T-helper 1 cell (primary cell): Measurements from ENCODE around the gene IFT43.

Experiments used
- DNase-seq, 5 donors: peaks; one replicate each; pipeline ENCODE4 v3.0.0-alpha.2; 2012 to 2020
- total RNA-seq, 4 donors: gene quantifications; one replicate each; lab custom pipeline; 2026; lab: John Stamatoyannopoulos, UW

IFT43 gene
- total RNA-seq: 5.5 to 8.0 (median 7.1) reads per million in 4 donors

DNA sequence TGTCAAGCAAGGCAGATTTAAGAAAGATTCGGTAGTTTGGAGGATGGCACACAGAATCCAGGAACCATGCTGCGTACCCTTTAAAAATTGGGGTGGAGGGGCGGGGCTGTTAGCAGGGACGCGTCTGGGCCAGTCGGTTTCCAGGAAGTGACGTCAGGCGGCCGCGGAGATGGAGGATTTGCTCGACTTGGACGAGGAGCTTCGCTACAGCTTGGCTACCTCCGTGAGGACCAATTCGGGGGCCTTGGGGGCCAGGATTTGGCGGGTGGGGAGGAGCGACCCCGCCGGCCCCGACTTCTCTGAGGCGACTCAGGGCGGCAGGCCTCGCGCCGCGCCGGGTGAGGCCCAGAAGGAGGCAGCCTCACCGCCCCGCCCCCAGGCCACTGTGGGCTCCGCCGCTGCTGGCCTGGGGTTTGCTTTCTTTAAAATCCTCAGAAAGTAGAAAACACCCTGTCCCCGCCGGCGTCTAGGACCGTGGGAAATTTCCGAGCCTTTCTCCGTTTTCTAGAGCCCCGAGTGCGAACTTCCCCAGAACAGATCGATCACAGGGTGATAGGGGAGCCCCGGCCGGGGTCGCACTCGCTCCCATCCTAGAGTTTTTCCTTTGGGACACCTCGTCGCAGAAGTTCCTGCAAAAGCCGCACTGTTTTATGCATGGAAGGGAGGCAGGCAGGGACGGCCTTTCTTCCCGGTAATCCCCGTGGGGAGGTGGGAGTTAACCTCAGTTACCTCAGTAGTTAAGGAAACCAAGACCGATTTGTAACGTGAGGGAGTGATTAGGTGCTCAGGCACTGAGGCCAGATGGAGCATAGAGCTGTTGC lies at the start of gene IFT43:
TSS of gene IFT43 (plus strand) at position 146 of the 821 bp plus-strand sequence. CDS start at position 170, 24 bp downstream.
- DNase-seq: peak; percentile 75 to 93 (median 85)

GRCh38 chr14:75939200-75939599 lies 46.4 kb upstream of the IFT43 start:
- no peak for DNase-seq

DNA sequence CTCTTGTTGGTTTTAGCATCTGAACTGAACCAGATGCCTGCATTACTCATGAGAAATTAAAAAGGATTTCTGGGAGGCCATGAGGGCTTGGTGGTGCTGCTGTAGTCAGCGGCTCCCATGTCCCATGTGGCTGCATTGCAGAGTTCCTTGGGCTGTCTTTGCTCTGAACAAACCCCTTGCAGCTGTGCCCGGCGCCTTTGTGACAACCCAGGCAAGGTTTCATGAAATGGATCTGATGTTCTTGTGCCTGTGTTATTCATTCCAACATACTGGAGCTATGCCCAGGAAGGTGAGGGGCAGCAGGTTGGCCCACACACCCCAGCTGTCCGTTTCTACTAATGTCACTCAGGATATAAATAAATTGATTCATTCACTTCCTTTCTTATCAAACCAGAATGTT lies 44.5 kb upstream of the IFT43 start:
- DNase-seq: no peak

GRCh38 chr14:75944607-75945241 lies 40.8 kb upstream of the IFT43 start:
- DNase-seq: no peak

DNA sequence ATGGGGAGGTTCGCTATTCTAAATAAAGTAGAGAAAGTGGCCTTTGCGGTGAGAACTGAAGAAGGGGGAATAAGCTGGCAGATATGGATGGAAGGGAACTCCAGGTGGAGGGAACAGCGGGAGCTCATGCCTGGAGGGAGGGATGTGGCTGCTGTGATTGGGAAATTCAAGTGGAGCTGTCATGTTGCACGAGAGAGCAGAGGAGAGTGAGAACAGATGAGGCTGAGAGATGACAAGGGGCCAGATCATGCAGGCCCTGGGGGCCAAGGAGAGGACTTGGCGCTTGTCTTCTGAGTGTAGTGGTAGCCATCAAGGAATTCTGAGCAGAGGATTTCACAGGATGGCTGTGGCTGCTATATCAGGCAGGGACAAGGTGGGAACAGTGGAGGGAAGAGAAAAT lies 38.8 kb upstream of the IFT43 start:
- no peak for DNase-seq

GRCh38 chr14:75952489-75952888 lies 33.1 kb upstream of the IFT43 start:
- no peak for DNase-seq

DNA sequence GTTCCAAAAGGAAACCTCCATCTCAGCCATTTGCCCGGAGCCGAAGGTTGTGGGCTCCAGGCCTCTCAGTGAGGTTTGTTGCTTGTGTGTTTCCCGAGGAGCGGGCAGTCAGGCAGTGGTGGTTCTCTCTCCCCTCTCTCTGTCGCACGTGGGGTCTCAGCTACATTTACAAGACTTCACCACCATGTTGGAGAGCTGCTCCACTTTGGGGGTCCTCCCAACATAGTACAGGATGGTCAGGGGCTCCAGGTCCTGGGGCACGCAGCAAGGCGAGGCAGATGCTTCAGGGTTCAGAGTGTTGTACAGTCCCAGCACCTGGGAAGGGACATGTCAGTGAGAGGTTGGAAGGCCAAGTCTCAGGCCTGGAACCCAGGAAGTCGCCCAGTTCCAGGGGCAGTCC lies 26.5 kb upstream of the IFT43 start:
- no peak for DNase-seq

- DNase-seq: no peak
Measured at GRCh38 chr14:75960231-75960630, 25.3 kb upstream of the IFT43 start.

GRCh38 chr14:75961662-75962061 lies 23.9 kb upstream of the IFT43 start:
- DNase-seq: no peak

GRCh38 chr14:75967866-75968265 lies 17.7 kb upstream of the IFT43 start:
- DNase-seq: no peak

GRCh38 chr14:75968456-75968855 lies 17.1 kb upstream of the IFT43 start:
- no peak for DNase-seq

DNA sequence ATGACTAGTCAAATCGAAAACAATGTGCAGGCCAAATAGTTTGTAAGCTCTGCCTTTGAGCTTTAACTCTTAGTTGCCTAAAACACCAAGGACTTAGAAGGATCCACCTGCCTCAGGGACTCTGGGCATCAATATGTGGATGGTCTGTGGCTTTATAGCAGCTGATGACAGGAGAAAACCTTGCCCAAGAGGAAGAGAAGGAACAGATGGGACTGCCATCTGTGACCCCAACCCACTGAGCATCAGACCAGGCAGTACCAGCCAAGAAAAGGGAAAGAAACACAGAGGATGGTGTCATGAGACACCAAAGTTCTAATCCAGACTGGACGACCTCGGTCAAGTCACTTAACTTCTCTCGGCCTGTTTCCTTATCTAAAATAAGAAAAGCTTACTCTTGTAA lies 16.4 kb upstream of the IFT43 start:
- no peak for DNase-seq

GRCh38 chr14:75969891-75970290 lies 15.7 kb upstream of the IFT43 start:
- DNase-seq: no peak

GRCh38 chr14:75970989-75971388 lies 14.6 kb upstream of the IFT43 start:
- no peak for DNase-seq

DNA sequence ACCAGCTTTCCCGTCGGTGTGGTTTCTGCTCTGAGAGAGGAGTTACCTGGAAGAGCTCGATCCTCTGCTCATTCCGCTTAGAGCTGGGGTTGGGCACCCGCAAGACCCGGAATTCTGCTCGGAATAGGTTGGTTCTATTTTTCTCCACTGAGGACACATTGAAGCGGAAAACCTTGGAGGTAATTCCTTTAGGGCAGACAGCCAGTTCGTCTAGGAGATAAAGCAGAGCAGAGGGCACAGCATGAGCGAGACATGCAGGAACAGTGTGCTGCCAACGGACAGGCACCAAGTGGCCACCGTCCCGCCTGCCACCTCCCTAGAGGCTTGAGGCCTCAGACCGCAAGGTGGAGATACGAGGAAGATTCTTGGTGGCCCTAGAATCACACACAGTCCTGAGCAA lies 14.1 kb upstream of the IFT43 start:
- DNase-seq: no peak

DNA sequence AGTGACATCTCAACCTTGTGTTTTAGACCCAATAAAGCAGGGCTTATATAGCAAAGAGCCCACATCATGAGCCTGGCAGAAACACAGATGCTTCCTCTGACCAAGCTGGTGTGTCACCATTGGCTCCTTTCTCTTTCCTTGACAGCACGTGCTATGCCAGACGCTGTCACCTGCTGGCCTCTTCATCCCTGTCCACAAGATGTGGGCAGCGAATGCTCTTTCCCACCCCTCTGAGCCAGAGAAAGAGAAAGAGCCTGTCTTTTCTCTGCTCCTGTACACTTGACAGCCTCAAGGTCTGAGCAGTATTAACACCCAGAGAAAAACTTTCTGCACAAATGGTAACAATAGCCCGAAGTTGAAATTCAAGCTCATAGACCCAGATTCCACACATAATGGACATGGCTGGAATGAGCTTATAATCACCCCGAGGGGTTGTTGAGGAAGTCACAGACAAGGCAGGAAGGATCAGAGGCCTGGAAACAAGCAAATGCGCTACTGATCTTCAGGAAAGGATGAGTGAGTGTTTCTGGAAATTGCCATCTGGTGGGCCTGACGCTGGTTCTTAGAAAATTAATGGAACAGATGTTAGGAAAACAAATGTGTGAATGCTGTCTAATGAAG lies 12.7 kb upstream of the IFT43 start:
- no peak for DNase-seq

- DNase-seq: no peak
Measured at GRCh38 chr14:75976826-75977581, 8.6 kb upstream of the IFT43 start.

DNA sequence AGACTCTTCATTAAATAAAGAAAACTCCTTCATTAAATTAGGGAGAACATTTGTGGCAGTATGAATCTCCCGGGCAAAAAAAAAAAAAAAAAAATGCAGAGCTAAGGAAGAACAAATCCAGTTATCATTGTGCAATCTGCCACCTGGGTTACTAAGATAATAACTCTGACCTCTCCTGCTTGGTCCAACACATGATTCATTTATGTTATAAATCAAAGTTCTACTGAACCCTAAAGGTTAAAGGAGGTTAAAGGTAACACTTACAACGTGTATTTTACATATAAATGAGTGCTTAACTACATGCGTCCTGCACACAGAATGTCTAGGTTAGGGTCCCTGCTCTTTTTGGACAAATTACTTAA lies 8.0 kb upstream of the IFT43 start:
- DNase-seq: no peak

DNA sequence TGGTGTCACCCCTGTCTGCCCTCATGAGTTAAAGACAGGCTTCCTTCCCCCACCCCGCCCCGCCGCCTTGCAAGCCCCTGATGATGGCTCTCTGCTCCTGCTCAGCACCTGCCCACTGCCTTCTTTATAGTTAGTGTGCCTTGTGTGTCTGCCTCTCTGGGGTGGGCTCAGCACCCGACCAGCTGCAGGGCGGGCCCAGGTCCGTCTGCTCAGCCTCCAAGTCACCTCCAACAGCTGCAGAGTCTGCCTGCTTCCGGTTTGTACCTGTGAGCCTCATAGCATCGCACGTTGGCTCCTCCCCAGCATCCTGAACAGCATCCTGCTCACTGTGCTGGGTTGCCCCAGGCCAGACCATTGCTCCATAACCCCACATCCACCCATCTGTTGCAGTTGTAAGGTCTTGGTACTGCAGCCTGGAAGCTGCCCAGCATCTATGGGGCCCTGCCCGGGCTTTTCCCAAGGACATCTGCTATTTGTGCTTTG lies 7.3 kb upstream of the IFT43 start:
- DNase-seq: peak in 1 of 5 donors; percentile 30

GRCh38 chr14:75979071-75979571 lies 6.4 kb upstream of the IFT43 start:
- no peak for DNase-seq

GRCh38 chr14:75979648-75980565 lies 5.7 kb upstream of the IFT43 start:
- DNase-seq: no peak

GRCh38 chr14:75980856-75981255 lies 4.7 kb upstream of the IFT43 start:
- DNase-seq: no peak
